ENCODE results near the gene KLC1.
A peak's percentile ranks its signal among the peaks of the same experiment; 100 is the strongest.

The KLC1 gene

GRCh38 chr14:103624860-103625259 lies 4.2 kb upstream of the KLC1 start:
- Histone ChIP-seq H3K9me3 (ENCODE audit: control extremely low read depth in 1 of 5, control insufficient read depth in 4 of 5, insufficient read depth in 2 of 5, low read depth in 1 of 5, low read length in 4 of 5) (no peaks in the 10 kb centered on the region), H3K4me1 (ENCODE audit: control extremely low read depth in 1 of 4, control insufficient read depth in 4 of 4, insufficient read depth in 4 of 4, low read length in 3 of 4) (peaks cover 0 to 41% (median 33%) of the 10 kb centered on the region in 4 experiments), H3K36me3 (ENCODE audit: control insufficient read depth in 4 of 4, insufficient read depth in 4 of 4, low read length in 3 of 4) (no peaks in the 10 kb centered on the region), H3K27ac (ENCODE audit: insufficient read depth in 1 of 2, low read depth in 1 of 2, low read length in 2 of 2, poor library complexity in 1 of 2, severe bottlenecking in 2 of 2) (no peak overlapping the region), H3K4me3 (ENCODE audit: control insufficient read depth in 1 of 7, extremely low read depth in 1 of 7, insufficient read depth in 4 of 7, low read depth in 2 of 7, low read length in 6 of 7) (no peak overlapping the region), H3K27me3 (replicated peaks in 2 of 5; ENCODE audit: control insufficient read depth in 4 of 5, insufficient read depth in 5 of 5, low read length in 4 of 5) (no peaks in the 10 kb centered on the region)
- WGBS (ENCODE audit: insufficient coverage), result 32% methylated on average over 9 of the region's 10 CpGs
- DNase-seq, result peak in 1 of 3 donors; percentile 36
- ChIA-PET POLR2A (no interaction called here), CTCF (no interaction called here)

- no peak overlapping the region for H3K27ac ChIP-seq (ENCODE audit: insufficient read depth in 1 of 2, low read depth in 1 of 2, low read length in 2 of 2, poor library complexity in 1 of 2, severe bottlenecking in 2 of 2)
- H3K36me3 ChIP-seq (ENCODE audit: control insufficient read depth in 4 of 4, insufficient read depth in 4 of 4, low read length in 3 of 4), result no peaks in the 10 kb centered on the region
- DNase-seq, result peak in 1 of 3 donors; percentile 40
- POLR2A ChIA-PET, result no interaction called here
- WGBS (ENCODE audit: insufficient coverage), result 52% methylated on average over 6 of the region's 11 CpGs
- H3K4me3 ChIP-seq (ENCODE audit: control insufficient read depth in 1 of 7, extremely low read depth in 1 of 7, insufficient read depth in 4 of 7, low read depth in 2 of 7, low read length in 6 of 7), result peak overlapping the region in 1 of 7 experiments; percentile 23
- CTCF ChIA-PET, result no interaction called here
- peaks cover 6 to 47% (median 39%) of the 10 kb centered on the region in 4 experiments for H3K4me1 ChIP-seq (ENCODE audit: control extremely low read depth in 1 of 4, control insufficient read depth in 4 of 4, insufficient read depth in 4 of 4, low read length in 3 of 4)
- H3K27me3 ChIP-seq (replicated peaks in 2 of 5; ENCODE audit: control insufficient read depth in 4 of 5, insufficient read depth in 5 of 5, low read length in 4 of 5), result no peaks in the 10 kb centered on the region
- no peaks in the 10 kb centered on the region for H3K9me3 ChIP-seq (ENCODE audit: control extremely low read depth in 1 of 5, control insufficient read depth in 4 of 5, insufficient read depth in 2 of 5, low read depth in 1 of 5, low read length in 4 of 5)
These were observed 3.5 kb upstream of the KLC1 start for GRCh38 chr14:103625356-103626095.

- H3K4me1 ChIP-seq (ENCODE audit: control extremely low read depth in 1 of 4, control insufficient read depth in 4 of 4, insufficient read depth in 4 of 4, low read length in 3 of 4), result peaks cover 6 to 51% (median 42%) of the 10 kb centered on the region in 4 experiments
These were observed 2.7 kb upstream of the KLC1 start for GRCh38 chr14:103626146-103626850.

GRCh38 chr14:103627073-103628025 lies 1.7 kb upstream of the KLC1 start:
- DNase-seq, result peak in 1 of 3 donors; percentile 42
- Histone ChIP-seq H3K27me3 (replicated peaks in 2 of 5; ENCODE audit: control insufficient read depth in 4 of 5, insufficient read depth in 5 of 5, low read length in 4 of 5) (no peaks in the 10 kb centered on the region), H3K4me1 (ENCODE audit: control extremely low read depth in 1 of 4, control insufficient read depth in 4 of 4, insufficient read depth in 4 of 4, low read length in 3 of 4) (peaks cover 6 to 51% (median 42%) of the 10 kb centered on the region in 4 experiments), H3K4me3 (ENCODE audit: control insufficient read depth in 1 of 7, extremely low read depth in 1 of 7, insufficient read depth in 4 of 7, low read depth in 2 of 7, low read length in 6 of 7) (peak overlapping the region in 1 of 7 experiments; percentile 91), H3K27ac (ENCODE audit: insufficient read depth in 1 of 2, low read depth in 1 of 2, low read length in 2 of 2, poor library complexity in 1 of 2, severe bottlenecking in 2 of 2) (no peak overlapping the region), H3K9me3 (ENCODE audit: control extremely low read depth in 1 of 5, control insufficient read depth in 4 of 5, insufficient read depth in 2 of 5, low read depth in 1 of 5, low read length in 4 of 5) (no peaks in the 10 kb centered on the region), H3K36me3 (ENCODE audit: control insufficient read depth in 4 of 4, insufficient read depth in 4 of 4, low read length in 3 of 4) (peaks cover 0 to 2% (median 0%) of the 10 kb centered on the region in 4 experiments)
- 97% methylated on average over 11 of the region's 16 CpGs for WGBS (ENCODE audit: insufficient coverage)
- ChIA-PET CTCF (interaction anchor here (0.9 to 1.3 kb wide), 3 partner anchors 17 to 53 kb away, joined by 3 to 4 read pairs (median 3); no protein-coding TSS in a partner anchor), POLR2A (no interaction called here)

More at GRCh38 chr14:103626146-103626850, 2.7 kb upstream of the KLC1 start:
- 93% methylated on average over 3 of the region's 5 CpGs for WGBS (ENCODE audit: insufficient coverage)
- ChIA-PET POLR2A (no interaction called here), CTCF (no interaction called here)
- Histone ChIP-seq H3K27me3 (replicated peaks in 2 of 5; ENCODE audit: control insufficient read depth in 4 of 5, insufficient read depth in 5 of 5, low read length in 4 of 5) (no peaks in the 10 kb centered on the region), H3K27ac (ENCODE audit: insufficient read depth in 1 of 2, low read depth in 1 of 2, low read length in 2 of 2, poor library complexity in 1 of 2, severe bottlenecking in 2 of 2) (no peak overlapping the region), H3K4me3 (ENCODE audit: control insufficient read depth in 1 of 7, extremely low read depth in 1 of 7, insufficient read depth in 4 of 7, low read depth in 2 of 7, low read length in 6 of 7) (no peak overlapping the region), H3K36me3 (ENCODE audit: control insufficient read depth in 4 of 4, insufficient read depth in 4 of 4, low read length in 3 of 4) (peaks cover 0 to 2% (median 0%) of the 10 kb centered on the region in 4 experiments), H3K9me3 (ENCODE audit: control extremely low read depth in 1 of 5, control insufficient read depth in 4 of 5, insufficient read depth in 2 of 5, low read depth in 1 of 5, low read length in 4 of 5) (no peaks in the 10 kb centered on the region)
- DNase-seq, result no peak

GRCh38 chr14:103628221-103628683 lies 759 bp upstream of the KLC1 start:
- under 1% methylated on average over 20 of the region's 31 CpGs for WGBS (ENCODE audit: insufficient coverage)
- CTCF ChIA-PET, result interaction anchor here (1.3 kb wide), 2 partner anchors 18 to 34 kb away, joined by 3 to 4 read pairs; no protein-coding TSS in a partner anchor

GRCh38 chr14:103629503-103630121 lies 601 bp downstream of the KLC1 start:
- CTCF ChIA-PET, result interaction anchor here (0.8 kb wide), 1 partner anchor 50 kb away, joined by 5 read pairs; no protein-coding TSS in a partner anchor
- under 1% methylated on average over 69 of the region's 71 CpGs for WGBS (ENCODE audit: insufficient coverage)
- H3K4me1 ChIP-seq (ENCODE audit: control extremely low read depth in 1 of 4, control insufficient read depth in 4 of 4, insufficient read depth in 4 of 4, low read length in 3 of 4), result peaks cover 6 to 42% (median 33%) of the 10 kb centered on the region in 4 experiments

More at GRCh38 chr14:103628221-103628683, 759 bp upstream of the KLC1 start:
- peak; percentile 52 to 63 (median 58) for DNase-seq
- POLR2A ChIA-PET, result interaction anchor here (1.0 kb wide), 1 partner anchor 52 kb away, joined by 3 read pairs; no protein-coding TSS in a partner anchor
- peak overlapping the region; percentile 70 to 89 for H3K27ac ChIP-seq (ENCODE audit: insufficient read depth in 1 of 2, low read depth in 1 of 2, low read length in 2 of 2, poor library complexity in 1 of 2, severe bottlenecking in 2 of 2)
- peak overlapping the region; percentile 51 to 94 (median 80) for H3K4me3 ChIP-seq (ENCODE audit: control insufficient read depth in 1 of 7, extremely low read depth in 1 of 7, insufficient read depth in 4 of 7, low read depth in 2 of 7, low read length in 6 of 7)
- H3K36me3 ChIP-seq (ENCODE audit: control insufficient read depth in 4 of 4, insufficient read depth in 4 of 4, low read length in 3 of 4), result peaks cover 0 to 5% (median 2%) of the 10 kb centered on the region in 4 experiments
- peaks cover 6 to 51% (median 42%) of the 10 kb centered on the region in 4 experiments for H3K4me1 ChIP-seq (ENCODE audit: control extremely low read depth in 1 of 4, control insufficient read depth in 4 of 4, insufficient read depth in 4 of 4, low read length in 3 of 4)
- no peaks in the 10 kb centered on the region for H3K9me3 ChIP-seq (ENCODE audit: control extremely low read depth in 1 of 5, control insufficient read depth in 4 of 5, insufficient read depth in 2 of 5, low read depth in 1 of 5, low read length in 4 of 5)
- no peaks in the 10 kb centered on the region for H3K27me3 ChIP-seq (replicated peaks in 2 of 5; ENCODE audit: control insufficient read depth in 4 of 5, insufficient read depth in 5 of 5, low read length in 4 of 5)

More at GRCh38 chr14:103629503-103630121, 601 bp downstream of the KLC1 start:
- peaks cover 0 to 5% (median 2%) of the 10 kb centered on the region in 4 experiments for H3K36me3 ChIP-seq (ENCODE audit: control insufficient read depth in 4 of 4, insufficient read depth in 4 of 4, low read length in 3 of 4)
- no peaks in the 10 kb centered on the region for H3K9me3 ChIP-seq (ENCODE audit: control extremely low read depth in 1 of 5, control insufficient read depth in 4 of 5, insufficient read depth in 2 of 5, low read depth in 1 of 5, low read length in 4 of 5)
- peak overlapping the region; percentile 51 to 94 (median 80) for H3K4me3 ChIP-seq (ENCODE audit: control insufficient read depth in 1 of 7, extremely low read depth in 1 of 7, insufficient read depth in 4 of 7, low read depth in 2 of 7, low read length in 6 of 7)
- POLR2A ChIA-PET, result no interaction called here
- no peaks in the 10 kb centered on the region for H3K27me3 ChIP-seq (replicated peaks in 2 of 5; ENCODE audit: control insufficient read depth in 4 of 5, insufficient read depth in 5 of 5, low read length in 4 of 5)
- peak overlapping the region; percentile 70 to 89 for H3K27ac ChIP-seq (ENCODE audit: insufficient read depth in 1 of 2, low read depth in 1 of 2, low read length in 2 of 2, poor library complexity in 1 of 2, severe bottlenecking in 2 of 2)
- DNase-seq, result peak in 1 of 3 donors; percentile 41
